C4-2B (cell line): ENCODE measurements around the gene ATP2B3.

Experiments used
- ZFX ChIP-seq: fragments of 450-650 bp; IDR thresholded peaks from 2 replicates; pipeline ENCODE4 v1.6.1; 2017
- TF ChIP-seq, protein P1 (sequence below): fragments of 450-650 bp; conservative IDR thresholded peaks from 2 replicates; pipeline ENCODE4 v1.5.1; 2017; ENCODE audit warnings: mild to moderate bottlenecking

DNA sequence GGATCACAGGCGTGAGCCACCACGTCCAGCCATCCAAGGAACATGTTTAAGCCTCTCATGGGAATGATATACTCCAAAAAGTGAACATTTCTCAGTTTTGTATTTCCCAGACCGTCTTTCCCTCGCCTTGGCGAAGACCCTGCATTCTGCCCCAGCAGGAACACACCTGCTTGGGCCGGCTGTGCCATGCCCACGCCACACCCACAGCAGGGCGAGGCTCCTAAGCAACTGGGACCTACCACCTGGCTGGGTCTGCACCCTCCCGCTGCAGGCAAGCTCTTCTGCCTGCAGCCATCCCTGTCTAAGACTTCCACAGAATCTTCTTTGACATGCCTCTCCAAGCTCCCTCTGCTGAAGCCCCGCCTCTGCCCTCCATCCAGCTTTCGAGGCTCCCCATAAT is 77.9 kb downstream of the ATP2B3 start:
- TF ChIP-seq, protein P1, sequence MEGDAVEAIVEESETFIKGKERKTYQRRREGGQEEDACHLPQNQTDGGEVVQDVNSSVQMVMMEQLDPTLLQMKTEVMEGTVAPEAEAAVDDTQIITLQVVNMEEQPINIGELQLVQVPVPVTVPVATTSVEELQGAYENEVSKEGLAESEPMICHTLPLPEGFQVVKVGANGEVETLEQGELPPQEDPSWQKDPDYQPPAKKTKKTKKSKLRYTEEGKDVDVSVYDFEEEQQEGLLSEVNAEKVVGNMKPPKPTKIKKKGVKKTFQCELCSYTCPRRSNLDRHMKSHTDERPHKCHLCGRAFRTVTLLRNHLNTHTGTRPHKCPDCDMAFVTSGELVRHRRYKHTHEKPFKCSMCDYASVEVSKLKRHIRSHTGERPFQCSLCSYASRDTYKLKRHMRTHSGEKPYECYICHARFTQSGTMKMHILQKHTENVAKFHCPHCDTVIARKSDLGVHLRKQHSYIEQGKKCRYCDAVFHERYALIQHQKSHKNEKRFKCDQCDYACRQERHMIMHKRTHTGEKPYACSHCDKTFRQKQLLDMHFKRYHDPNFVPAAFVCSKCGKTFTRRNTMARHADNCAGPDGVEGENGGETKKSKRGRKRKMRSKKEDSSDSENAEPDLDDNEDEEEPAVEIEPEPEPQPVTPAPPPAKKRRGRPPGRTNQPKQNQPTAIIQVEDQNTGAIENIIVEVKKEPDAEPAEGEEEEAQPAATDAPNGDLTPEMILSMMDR: no peak
- no peak for TF ChIP-seq ZFX
